ENCODE data around the gene PRR7. TPM values are rescaled to one million over a fixed set of nuclear protein-coding genes. Genes with fewer than 3 reads are reported as not detected.

The PRR7 gene
- polyA plus RNA-seq, 1 donor from 2014 or later, result 46.6 TPM

- H3K9me2 ChIP-seq (ENCODE audit: insufficient read depth, low read length), result no peaks in the 10 kb centered on the region
- H3K36me3 ChIP-seq (ENCODE audit: insufficient read depth, low read length), result no peaks in the 10 kb centered on the region
- H3K27me3 ChIP-seq (ENCODE audit: insufficient read depth, low read depth, low read length), result no peaks in the 10 kb centered on the region
- TF ChIP-seq SMC3 (conservative IDR thresholded peaks at IDR 0.05; ENCODE audit: poor library complexity), result no peak
- TF ChIP-seq EP300 (conservative IDR thresholded peaks at IDR 0.05; ENCODE audit: poor library complexity, severe bottlenecking), result no peak
- TF ChIP-seq TAF1 (IDR thresholded peaks at IDR 0.05; ENCODE audit: low read depth), result no peak
- TF ChIP-seq POLR2AphosphoS5 (IDR thresholded peaks at IDR 0.05), result no peak
- TF ChIP-seq MXI1 (conservative IDR thresholded peaks at IDR 0.05; ENCODE audit: poor library complexity, severe bottlenecking), result no peak
- no peak for TF ChIP-seq EZH2 (IDR thresholded peaks at IDR 0.05; ENCODE audit: borderline replicate concordance, insufficient read depth, low read length, poor library complexity, severe bottlenecking)
- no peak for TF ChIP-seq RAD21 (conservative IDR thresholded peaks at IDR 0.05)
- TF ChIP-seq REST (IDR thresholded peaks at IDR 0.05; ENCODE audit: borderline replicate concordance), result no peak
- TF ChIP-seq CTCF (IDR thresholded peaks at IDR 0.05; ENCODE audit: poor library complexity, severe bottlenecking), result no peak
- no peaks in the 10 kb centered on the region for H3K9me3 ChIP-seq (ENCODE audit: low read length)
- H3K27ac ChIP-seq (ENCODE audit: low read length), result no peak overlapping the region
- H3K4me2 ChIP-seq (ENCODE audit: low read length), result no peak overlapping the region
- no peaks in the 10 kb centered on the region for H4K20me1 ChIP-seq (ENCODE audit: insufficient read depth)
- H3K79me2 ChIP-seq (replicated peaks; ENCODE audit: insufficient read depth, low read length), result peaks cover 18% of the 10 kb centered on the region
- no peaks in the 10 kb centered on the region for H3F3A ChIP-seq (ENCODE audit: insufficient read depth, low read length, poor library complexity, severe bottlenecking)
- no peak overlapping the region for H3K4me3 ChIP-seq (ENCODE audit: low read length)
- no peak overlapping the region for H2AFZ ChIP-seq (ENCODE audit: low read depth, low read length)
- no peak overlapping the region for H3K9ac ChIP-seq (ENCODE audit: low read length)
Observed at GRCh38 chr5:177428574-177429217, 17.9 kb upstream of the PRR7 start.

DNA sequence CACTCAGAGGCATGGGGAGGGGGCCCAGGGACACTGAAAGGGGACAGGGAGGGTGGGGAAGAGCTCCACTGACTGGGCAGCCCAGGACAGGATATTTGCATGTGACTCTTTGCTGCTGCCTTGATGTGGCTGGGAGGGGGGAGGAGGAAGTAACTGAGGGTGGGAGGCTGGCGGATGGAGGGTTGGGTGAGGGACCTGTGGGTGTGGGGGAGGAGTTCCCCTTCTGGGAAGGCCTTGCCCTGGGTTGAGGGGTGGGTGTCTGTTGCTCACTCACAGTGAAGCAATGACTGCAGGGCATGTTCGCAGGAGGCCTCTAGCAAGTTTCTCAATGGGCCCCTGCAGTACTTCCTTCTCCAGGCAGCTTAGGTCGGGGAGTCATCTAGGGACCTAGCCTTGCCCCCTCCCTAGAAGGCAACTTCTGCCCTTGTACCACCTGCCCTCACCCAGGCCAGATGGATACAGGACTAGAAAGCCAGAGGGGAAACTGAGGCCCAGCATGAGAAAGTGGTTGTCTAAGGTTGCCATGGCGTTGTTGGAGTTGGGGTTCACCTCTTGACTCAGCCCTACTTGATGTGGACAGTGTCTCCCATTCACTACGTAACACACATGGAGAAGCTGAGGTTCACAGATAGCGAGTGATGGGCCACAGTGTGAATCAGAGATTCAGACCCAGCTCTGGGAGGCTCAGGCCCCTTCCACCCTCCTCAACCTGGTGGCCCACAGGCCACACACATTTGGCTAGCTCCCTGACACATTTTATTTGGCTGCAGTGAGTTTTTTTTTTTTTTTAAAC lies 17.2 kb upstream of the PRR7 start:
- no peaks in the 10 kb centered on the region for H3K9me3 ChIP-seq (ENCODE audit: low read length)
- no peak for TF ChIP-seq EZH2 (IDR thresholded peaks at IDR 0.05; ENCODE audit: borderline replicate concordance, insufficient read depth, low read length, poor library complexity, severe bottlenecking)
- TF ChIP-seq TAF1 (IDR thresholded peaks at IDR 0.05; ENCODE audit: low read depth), result no peak
- TF ChIP-seq SMC3 (conservative IDR thresholded peaks at IDR 0.05; ENCODE audit: poor library complexity), result no peak
- no peak for TF ChIP-seq MXI1 (conservative IDR thresholded peaks at IDR 0.05; ENCODE audit: poor library complexity, severe bottlenecking)
- TF ChIP-seq RAD21 (conservative IDR thresholded peaks at IDR 0.05), result no peak
- TF ChIP-seq EP300 (conservative IDR thresholded peaks at IDR 0.05; ENCODE audit: poor library complexity, severe bottlenecking), result no peak
- no peak for TF ChIP-seq CTCF (IDR thresholded peaks at IDR 0.05; ENCODE audit: poor library complexity, severe bottlenecking)
- no peak overlapping the region for H3K4me3 ChIP-seq (ENCODE audit: low read length)
- H3K4me2 ChIP-seq (ENCODE audit: low read length), result no peak overlapping the region
- no peak overlapping the region for H3K27ac ChIP-seq (ENCODE audit: low read length)
- H3K9me2 ChIP-seq (ENCODE audit: insufficient read depth, low read length), result no peaks in the 10 kb centered on the region
- H3K79me2 ChIP-seq (replicated peaks; ENCODE audit: insufficient read depth, low read length), result peaks cover 18% of the 10 kb centered on the region
- no peaks in the 10 kb centered on the region for H3K27me3 ChIP-seq (ENCODE audit: insufficient read depth, low read depth, low read length)
- no peaks in the 10 kb centered on the region for H3F3A ChIP-seq (ENCODE audit: insufficient read depth, low read length, poor library complexity, severe bottlenecking)
- H3K36me3 ChIP-seq (ENCODE audit: insufficient read depth, low read length), result no peaks in the 10 kb centered on the region
- no peak overlapping the region for H3K9ac ChIP-seq (ENCODE audit: low read length)
- no peaks in the 10 kb centered on the region for H4K20me1 ChIP-seq (ENCODE audit: insufficient read depth)
- no peak overlapping the region for H2AFZ ChIP-seq (ENCODE audit: low read depth, low read length)
